NCI-H345 treated with DMSO at 0.1 percent for 48 hours (cell line): Measurements from ENCODE around the gene GSTO2.

ENCODE experiments used
- DNase-seq: peaks from one replicate; lab custom pipeline; 2025; ENCODE audit not compliant: unreplicated experiment; lab: John Stamatoyannopoulos, UW

Gene GSTO2

DNA sequence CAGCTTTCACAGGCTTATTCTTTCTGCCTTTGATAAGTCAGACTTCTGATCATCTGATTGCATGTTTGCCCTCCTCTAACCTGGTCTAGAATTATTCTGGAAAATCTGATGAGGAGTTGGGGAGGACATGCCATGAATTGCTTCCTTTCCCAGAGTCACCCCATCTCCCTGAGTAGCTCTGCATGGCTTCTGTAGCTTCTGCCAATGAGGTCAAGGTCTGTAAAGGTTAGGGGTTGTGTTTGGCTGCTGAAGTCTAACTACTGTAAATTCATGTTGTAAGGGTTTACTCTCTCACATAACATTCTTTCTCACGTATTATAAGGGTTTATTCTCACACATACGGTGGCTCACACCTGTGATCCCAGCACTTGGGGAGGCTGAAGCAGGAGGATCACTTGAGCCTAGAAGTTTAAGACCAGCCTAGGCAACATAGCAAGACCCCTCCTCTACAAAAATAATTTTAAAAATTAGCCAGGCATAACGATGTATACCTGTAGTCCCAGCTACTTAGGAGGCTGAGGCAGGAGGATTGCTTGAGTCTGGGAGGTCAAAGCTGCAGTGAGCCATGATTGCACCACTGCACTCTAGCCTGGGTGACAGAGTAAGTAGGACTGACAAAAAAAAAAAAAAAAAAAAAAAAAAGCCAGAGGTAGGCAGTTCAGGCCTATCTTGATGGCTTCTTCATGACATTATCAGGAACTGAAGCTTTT lies 10.7 kb downstream of the GSTO2 start:
- DNase-seq: no peak

DNA sequence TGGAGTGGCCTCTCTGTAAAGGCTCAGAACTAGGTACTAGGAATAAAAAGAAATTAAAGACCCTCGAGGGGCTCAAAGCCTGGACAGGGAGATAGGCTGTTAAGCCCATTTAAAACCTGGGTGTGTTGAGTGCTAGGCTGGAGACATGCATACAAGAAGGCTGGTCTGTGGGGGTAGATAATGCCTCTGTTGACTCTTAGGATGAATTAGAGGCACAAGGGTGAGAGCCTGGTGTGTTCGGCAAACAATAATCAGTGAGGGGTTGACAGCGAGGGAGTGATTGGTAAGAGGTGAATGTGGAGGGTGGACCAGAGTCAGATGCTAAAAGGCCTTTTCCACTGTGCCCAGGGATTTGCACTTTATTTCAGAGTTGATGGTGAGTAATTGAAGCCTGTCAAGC lies 12.7 kb downstream of the GSTO2 start:
- DNase-seq: peak; percentile 73

DNA sequence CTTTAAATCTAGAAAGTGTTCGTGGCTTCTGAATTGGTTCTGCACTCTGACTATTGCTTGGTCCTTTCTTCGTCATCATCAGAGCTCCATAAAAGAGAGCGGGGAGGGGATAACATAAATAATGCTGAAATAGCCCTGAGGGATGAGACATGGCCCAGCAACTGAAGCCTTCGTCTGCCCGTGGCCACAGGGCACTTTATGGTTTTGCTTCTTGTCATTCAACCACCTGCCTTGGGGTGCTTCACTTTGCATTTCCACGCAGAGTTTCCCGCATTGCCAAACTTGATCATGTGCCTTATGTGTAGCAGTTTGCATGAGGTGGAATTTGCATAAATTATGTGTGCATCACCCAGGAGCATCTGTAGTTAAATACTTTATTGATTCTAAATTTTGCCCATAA lies 15.9 kb downstream of the GSTO2 start:
- no peak for DNase-seq

DNA sequence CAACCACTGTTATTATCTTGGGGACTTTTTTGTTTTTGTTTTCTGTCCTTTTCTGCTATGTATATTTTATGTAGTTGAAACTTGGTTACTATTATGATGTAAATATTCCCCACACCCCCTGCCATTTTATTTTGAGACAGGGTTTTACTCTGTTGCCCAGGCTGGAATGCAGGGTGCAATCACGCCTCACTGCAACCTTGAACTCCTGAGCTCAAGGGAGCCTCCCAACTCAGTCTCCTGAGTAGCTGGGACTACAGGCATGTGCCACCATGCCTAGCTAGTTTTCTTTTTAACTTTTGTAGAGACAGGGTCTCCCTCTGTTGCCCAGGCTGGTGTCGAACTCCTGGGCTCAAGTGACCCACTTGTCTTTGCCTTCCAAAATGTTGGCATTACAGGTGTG lies 18.0 kb downstream of the GSTO2 start:
- DNase-seq: no peak

DNA sequence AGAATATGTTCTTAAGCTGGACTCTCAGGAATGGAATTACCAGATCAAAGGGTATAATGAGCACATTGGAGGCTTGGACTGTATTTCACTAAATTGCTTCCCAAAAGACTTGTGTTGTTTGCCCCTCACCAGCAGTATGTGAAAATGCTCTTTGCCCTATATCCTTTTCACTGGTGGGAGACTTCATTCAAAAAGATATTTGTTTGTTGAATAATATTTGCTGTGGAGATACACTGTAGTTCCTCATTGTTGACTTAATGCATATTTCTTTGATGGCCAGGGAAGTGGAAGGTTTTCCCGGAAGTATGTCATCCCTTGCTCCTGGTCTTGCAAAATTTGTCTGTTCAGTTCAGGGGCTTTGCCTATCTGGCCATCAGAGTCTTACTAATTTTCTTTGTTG lies 19.4 kb downstream of the GSTO2 start:
- no peak for DNase-seq

DNA sequence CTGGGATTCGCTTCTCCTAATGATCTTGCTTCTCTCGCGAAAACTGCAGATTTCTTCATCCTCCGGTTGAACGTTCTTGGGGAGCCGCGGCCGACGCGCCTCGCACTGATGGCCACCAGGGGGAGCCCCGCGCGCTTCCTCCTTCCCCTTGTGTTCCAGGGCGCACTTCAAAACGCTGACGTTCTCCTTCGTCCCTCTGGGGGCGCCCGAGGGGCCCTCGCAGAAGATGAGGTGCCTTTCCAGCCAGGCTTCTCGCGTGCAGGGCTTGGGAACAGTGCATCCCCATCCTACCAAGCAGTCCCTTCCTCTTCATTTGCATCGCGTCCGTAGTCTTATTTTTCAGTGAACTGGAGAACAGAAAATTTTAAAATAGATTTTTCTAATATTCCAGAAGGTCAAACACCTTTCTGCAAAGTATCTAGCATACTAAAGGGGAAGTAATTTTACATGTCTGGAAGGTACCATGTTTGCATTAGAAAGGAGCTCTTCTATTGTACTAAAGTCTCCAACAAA lies 22.5 kb downstream of the GSTO2 start:
- DNase-seq: peak; percentile 46

DNA sequence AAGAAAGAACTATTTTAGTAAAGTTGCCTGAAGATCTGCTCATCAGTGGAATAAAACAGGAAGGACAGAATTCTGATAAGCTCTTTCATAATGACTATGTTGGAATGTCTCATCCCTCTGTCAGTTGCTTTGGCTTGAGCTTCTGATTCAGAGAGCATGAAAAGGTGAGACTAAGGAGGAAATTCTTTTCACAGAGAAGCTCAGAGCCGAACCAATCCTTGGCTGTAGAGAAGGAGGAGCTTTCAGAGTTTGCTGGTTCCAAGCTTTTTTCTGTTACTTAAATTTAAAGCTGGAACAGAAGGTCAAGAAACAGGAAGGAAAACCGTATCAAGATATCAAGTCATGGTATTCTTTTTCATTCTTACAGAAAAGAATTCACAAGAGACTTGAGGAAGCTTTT lies 24.0 kb downstream of the GSTO2 start:
- no peak for DNase-seq

DNA sequence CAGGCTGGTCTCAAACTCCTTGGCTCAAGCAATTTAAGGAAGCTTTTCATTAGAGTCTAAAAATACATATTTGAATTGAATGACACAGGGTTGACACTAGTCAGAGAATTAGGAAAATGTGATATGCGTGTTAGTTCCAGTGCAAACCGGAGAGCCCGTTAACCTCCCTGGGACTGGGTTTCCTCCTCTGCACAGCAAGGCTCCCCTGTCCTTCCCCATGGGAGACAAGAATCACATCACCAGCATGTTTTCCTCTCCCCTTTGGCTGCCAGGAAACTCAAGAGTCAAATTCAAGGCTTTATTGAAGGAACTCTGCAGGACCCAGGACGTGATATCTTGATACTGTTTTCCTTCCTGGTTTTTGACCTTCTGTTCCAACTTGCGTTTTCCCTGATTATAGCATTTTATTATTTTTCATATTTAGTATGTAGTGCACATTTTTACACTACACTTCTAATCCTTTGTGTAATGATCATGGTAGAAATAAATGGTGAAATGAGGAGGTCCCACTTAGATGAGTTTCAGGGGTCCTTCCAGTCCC lies 24.9 kb downstream of the GSTO2 start:
- DNase-seq: no peak

DNA sequence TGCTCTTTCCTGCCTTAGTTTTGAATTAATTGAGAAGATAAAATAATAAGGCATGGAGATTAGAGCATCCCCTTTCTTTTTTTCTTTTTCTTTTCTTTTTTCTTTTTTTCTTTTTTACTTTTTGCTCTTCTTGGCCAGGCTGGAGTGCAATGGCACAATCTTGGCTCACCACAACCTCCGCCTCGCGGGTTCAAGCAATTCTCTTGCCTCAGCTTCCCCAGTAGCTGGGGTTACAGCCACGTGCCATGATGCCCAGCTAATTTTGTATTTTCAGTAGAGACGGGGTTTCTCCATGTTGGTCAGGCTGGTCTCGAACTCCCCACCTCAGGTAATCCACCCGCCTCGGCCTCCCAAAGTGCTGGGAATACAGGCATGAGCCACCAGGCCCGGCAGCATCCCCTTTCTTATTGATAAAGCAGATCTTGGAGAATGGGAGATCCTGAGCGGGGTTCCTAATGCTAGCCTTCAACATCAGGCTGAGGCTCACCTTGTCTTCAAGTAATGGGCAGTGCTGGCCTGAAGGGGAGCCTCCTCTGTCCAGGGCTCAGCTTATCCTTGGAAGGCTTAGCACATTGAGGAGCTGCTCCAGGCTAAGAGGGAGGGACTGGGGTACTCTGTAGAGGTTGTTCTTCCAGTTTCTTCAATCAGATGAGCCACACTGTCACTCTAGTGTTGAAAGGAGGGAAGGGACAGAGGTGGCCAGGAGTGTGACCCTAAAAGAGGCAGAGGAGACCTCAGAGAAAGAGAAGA lies 27.9 kb downstream of the GSTO2 start:
- no peak for DNase-seq

DNA sequence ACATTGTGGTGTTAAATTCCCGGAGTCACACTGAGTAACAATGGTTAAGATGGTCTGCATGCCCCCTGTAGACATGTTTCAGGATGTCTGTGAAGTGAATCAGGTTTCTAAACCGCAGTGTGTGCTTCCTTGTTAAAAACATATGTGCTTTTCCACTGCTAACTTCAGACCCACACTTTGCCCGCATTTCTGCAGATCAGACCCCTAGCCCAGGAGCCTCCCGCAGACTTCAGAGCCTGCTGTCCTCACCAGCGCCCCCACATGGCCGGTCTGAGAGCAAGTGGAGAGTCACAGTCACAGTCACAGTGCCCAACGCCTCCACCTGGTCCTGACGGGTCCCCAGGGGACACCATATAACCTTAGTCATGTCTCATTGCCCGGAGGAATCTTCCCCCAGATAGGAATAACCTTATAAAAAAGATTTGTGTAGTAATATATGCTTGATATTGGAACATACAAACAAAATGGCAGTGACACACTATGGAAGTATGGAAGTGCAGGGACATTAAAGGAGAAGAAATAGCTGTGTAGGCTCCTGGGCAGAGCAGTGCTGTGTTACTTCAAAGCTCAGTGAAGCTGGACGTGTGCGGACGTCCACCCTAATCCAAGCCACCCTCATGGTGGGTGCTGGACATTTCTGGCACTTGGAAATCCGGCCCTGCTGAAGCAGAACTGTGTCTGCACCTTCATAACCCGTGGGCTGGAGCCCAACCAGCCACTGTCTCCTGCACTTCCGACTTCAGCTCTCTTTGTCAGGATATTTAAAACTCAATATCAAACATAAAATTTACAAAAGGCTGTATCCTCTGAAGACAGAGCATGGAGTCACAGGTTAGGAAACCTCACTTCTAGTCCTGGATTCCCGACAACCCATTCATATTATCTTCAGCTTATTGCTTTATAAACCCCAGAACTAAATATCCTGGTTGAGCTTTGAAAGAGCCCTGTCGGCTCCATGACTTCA lies 29.0 kb downstream of the GSTO2 start:
- DNase-seq: no peak

DNA sequence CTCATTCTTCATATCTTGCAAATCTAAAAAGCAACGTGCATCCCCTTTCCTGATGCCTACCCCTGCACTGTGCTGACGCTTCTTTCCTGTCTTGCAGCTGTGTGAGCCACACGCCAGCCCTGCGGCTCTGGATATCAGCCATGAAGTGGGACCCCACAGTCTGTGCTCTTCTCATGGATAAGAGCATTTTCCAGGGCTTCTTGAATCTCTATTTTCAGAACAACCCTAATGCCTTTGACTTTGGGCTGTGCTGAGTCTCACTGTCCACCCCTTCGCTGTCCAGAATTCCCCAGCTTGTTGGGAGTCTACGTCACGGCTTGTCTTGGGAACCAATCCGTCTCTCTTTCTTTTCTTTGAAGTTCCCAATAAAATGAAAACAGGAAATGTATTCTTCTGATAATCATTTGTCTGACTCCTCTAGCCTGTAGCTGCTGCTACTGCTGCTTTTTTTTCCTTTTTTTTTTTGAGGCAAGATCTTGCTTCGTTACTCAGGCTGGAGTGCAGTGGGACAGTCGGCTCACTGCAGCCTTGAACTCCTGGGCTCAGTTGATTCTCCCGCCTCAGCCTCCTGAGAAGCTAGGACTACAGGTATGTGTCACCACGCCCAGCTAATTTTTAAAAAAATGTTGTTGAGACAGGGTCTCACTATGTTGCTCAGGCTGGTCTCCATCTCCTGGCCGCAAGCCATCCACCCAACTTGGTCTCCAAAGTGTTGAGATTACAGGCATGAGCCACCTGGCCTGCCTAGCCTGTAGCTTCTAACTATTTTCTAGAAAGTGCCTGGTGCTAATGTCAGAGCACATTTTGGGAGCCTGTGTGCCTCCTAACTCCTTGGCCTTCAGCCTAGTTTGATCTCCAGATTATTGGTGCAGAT lies 30.3 kb downstream of the GSTO2 start:
- DNase-seq: no peak

DNA sequence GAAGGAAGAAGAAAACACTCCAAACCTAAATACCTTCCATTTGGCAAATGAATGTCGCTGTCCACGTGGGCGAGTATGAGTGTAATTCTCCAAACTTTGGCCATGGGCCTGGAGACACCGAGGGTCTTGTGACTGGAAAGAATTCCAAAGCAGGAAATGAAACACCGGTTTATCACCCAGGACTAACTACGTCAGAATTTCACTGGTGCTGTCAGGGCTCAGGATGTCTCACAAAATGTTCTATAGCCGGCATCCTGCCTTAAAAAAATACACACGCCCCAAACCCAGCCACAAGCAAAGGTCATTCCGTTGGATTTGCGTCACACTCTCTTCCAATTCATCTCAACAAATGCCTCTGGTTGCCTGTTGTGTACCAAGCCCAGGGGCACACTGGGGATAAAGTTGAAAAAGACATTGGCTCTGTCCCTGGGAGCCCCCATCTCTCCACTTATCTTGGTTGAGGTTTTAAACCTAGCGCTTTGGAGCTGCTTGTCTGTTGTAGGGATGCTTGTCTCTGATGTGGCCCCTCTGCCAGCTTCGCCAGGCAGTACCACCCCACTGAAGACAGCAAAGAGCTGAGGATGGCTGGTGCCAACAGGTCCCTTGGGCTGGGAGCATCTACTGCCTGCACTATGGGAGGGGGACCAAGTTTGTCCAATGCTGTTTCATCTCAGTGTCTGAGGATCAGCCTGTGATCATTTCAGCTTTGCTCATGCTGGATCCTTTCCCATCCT lies 31.2 kb downstream of the GSTO2 start:
- no peak for DNase-seq

DNA sequence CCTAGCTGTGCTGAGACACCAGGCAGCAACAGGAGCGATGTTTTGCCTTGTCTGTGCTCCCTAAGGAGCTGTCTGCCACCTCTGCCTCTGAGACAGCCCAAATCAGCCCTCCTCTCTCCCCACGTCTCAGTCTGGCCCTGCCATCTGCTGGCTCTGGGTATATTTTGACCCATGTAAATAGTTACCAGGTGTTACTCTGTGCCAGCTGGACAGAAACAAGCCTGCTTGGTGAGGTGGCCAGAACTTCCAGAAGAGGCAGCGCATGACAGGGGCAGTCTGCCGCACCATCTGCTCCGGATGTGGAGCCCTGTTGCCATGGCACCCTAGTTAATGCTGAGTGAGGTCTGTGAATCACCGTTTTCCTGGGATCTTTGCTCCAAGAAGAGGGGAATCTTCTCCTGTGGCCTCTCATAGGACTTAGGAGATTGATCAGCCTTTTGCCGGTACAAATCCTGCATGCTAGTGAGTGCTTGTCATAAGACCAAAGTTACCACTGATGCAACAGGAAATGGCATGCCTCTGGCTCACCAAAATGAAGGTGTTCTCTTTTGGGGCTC lies 31.8 kb downstream of the GSTO2 start:
- peak; percentile 14 for DNase-seq

DNA sequence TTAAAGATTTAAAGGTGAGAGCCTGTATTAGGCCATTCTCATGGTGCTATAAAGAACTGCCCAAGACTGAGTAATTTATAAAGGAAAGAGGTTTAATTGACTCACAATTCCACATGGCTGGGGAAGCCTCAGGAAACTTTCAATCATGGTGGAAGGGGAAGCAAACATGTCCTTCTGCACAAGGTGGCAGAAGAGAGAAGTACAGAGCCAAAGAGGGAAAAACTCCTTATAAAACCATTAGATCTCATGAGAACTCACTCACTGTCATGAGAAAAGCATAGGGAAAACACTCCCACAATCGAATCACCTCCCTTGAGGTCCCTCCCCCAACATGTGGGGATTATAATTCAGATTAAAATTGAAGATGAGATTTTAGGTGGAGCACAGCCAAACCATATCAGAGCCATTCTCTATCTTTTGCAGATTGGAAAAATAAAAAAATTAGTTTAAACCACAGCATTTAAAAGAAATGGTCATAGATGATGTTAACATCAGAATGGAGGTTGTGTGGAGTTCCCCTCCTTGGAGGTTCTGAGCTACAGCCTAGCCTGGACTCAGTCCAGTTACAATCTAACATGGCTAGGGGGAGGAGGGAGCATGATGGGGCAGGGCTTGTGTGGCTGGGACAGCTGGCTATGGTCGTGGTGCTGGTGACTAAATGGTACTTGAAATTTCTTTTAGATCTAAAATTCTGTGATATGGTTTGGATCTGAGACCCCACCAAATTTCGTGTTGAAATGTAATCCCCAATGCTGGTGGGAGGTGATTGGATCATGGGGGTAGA lies 33.1 kb downstream of the GSTO2 start:
- DNase-seq: no peak

DNA sequence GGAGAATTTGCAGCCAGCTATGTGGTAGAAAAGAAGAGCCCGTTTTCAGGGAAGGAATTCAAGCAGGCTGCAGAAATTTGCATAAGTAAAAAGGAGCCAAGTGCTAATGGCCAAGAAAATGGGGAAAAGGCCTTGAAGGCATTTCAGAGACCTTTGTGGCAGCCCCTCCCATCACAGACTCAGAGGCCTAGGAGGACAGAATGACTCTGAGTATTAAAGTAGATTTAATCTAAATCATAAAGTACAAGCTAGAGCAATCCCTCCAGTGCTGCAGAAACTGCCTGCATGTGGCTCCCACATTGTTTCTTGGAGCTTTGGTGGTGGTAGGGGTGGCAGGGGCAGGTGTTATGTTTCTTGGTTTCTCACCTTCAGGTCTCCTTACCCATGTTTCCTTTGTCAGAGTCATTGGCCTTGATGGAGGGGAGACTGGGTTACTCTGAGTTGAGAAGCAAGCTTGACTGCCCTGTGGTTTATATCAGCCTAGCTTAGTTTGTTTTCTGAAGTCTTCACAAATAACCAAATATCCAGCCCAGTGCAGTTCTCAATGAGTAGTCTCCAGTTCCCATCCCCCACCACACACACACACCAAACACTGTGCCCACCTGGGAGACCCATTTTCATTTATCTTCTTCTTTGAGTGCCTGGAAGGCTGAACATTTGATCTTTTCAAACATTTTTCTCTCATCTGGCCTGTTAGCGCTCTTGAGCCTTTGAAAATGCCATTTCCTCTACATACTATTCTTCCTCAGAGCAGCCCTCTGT lies 34.8 kb downstream of the GSTO2 start:
- DNase-seq: no peak

DNA sequence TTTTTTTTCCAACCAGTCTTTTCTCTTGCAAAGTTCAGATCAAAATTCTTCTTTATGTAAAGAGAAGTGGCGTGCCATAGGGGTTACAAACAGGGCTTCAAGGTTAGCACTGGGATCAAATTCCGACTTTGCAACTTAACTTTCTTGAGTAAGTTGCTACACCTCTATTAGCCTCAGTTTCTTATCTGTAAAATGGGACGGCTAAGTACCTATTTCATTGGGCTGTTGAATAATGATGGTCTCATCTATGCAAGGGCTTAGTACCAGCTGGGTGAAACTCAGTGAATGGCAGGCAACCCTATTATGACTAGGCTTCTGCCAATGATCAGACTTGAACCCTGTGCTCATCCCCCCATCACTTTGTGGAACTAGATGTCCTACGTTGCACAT lies 35.4 kb downstream of the GSTO2 start:
- DNase-seq: no peak

DNA sequence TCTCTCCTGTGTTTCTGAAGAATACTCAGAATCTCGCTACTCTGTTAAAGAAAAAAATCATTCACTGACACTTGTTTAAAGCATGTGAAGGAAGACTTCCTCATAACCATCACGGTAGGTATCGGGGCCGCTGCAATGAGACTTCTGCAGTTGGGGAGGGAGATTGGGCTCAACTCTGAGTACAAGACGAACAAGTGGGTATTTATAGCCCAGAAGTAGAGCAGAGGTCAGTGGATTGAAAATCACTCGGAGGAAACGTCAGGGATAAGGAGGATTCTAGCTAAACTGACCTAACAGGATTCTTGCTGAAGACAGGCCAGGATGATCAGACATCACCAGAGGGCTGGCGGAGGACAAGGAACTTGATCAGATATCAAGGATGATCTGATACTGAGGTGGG lies 35.9 kb downstream of the GSTO2 start:
- no peak for DNase-seq

DNA sequence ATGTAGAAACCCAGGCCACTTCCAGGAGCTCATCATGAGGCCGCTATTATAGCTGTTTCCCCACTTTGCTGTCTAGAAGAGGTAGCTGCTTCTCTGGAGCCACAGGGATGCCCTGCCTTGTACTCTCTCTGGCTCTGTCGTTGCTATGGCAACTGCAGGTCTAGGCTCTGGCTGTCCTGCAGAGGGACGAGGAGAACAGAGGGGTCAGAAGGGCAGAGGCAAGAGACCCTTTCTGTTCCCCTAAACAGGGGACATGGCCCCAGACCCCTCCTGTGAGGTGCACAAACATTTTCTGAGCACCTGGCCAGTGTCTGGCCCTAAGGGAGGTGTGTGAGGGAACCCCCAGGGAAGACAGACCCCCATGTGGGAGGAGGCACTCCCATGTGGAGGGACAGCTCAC lies 37.9 kb downstream of the GSTO2 start:
- DNase-seq: no peak
